Panc1 (cell line): Measurements from ENCODE around the gene SNPH. TPM values are rescaled to one million over a fixed set of nuclear protein-coding genes. Genes with fewer than 3 reads are reported as not detected.

Source experiments
- ATAC-seq: fragments of 200-7000 bp; cut with Tn5 transposase; 2 replicates; pipeline ENCODE4 v1.9.1; 2020; ENCODE audit warnings: mild to moderate bottlenecking, moderate library complexity
- BruUV-seq: library from RNA; stranded (reverse); fragments of 400-500 nt; replicated peaks from 2 replicates; lab custom pipeline; 2021; lab: Mats Ljungman, UMichigan
- CTCF ChIA-PET: fragments of 300-600 bp; sonication (Branson Sonifier 250); formaldehyde crosslinking; loops from one replicate; lab custom pipeline; 2022; ENCODE audit warnings: antibody characterized with exemption; lab: Charles Lee
- POLR2A ChIA-PET: fragments of 300-600 bp; sonication (Branson Sonifier 250); formaldehyde crosslinking; loops from one replicate; lab custom pipeline; 2022; ENCODE audit warnings: antibody characterized with exemption; lab: Charles Lee
- DNase-seq: peaks from one replicate; pipeline ENCODE4 v3.0.0-alpha.2; 2010; ENCODE audit warnings: low read depth, low spot score
- H3K27ac ChIP-seq: 2 replicates; pipeline ENCODE4 v1.5.1; 2011; ENCODE audit warnings: mild to moderate bottlenecking, low read length, inconsistent platforms
- H3K27me3 ChIP-seq: fragments of 200-500 bp; sonication (Bioruptor generic); 2 replicates; pipeline ENCODE4 v1.6.0; 2014; ENCODE audit warnings: low read length, inconsistent platforms; ENCODE audit not compliant: control insufficient read depth, insufficient read depth
- H3K36me3 ChIP-seq: fragments of 200-500 bp; sonication (Bioruptor generic); 2 replicates; pipeline ENCODE4 v1.5.1; 2014; ENCODE audit warnings: inconsistent platforms, mild to moderate bottlenecking, low read length, moderate library complexity; ENCODE audit not compliant: control insufficient read depth, insufficient read depth
- H3K4me1 ChIP-seq: 2 replicates; pipeline ENCODE4 v1.5.1; 2011; ENCODE audit warnings: inconsistent platforms, mild to moderate bottlenecking, low read length, moderate library complexity; ENCODE audit not compliant: control insufficient read depth, insufficient read depth
- H3K4me3 ChIP-seq, 2 experiments: 2 replicates each; pipeline ENCODE4 v1.5.1; 2011 to 2012; ENCODE audit warnings: low read depth in 2 of 2, low read length in 2 of 2, mild to moderate bottlenecking in 2 of 2, inconsistent platforms in 1 of 2, moderate library complexity in 1 of 2
- H3K9me3 ChIP-seq: fragments of 200-500 bp; sonication (Bioruptor generic); 2 replicates; pipeline ENCODE4 v1.5.1; 2014; ENCODE audit warnings: low read depth, mild to moderate bottlenecking, inconsistent platforms, low read length, moderate library complexity; ENCODE audit not compliant: control insufficient read depth, insufficient read depth
- POLR2AphosphoS5 ChIP-seq: IDR thresholded peaks from 2 replicates; pipeline ENCODE4 v1.6.1; 2012; ENCODE audit warnings: mild to moderate bottlenecking, low read depth, low read length, moderate library complexity
- SIN3A ChIP-seq: IDR thresholded peaks from 2 replicates; pipeline ENCODE4 v1.6.1; 2012; ENCODE audit warnings: low read depth, mild to moderate bottlenecking, low read length, moderate library complexity, borderline replicate concordance; ENCODE audit not compliant: insufficient read depth
- TCF7L2 ChIP-seq: IDR thresholded peaks from 2 replicates; pipeline ENCODE4 v1.6.1; 2011; ENCODE audit warnings: mild to moderate bottlenecking, low read depth, low read length, inconsistent platforms
- in situ Hi-C: cut with HindIII; loops from 2 replicates; pipeline ENCODE4 v1.10.0; 2016; ENCODE audit warnings: low sequenced_read_pairs, low pct_unique_long_range_greater_than_20kb
- intact Hi-C: fragments of 100-400 bp; cut with micrococcal nuclease; formaldehyde crosslinking; loops from one replicate; pipeline ENCODE4 v1.10.0; 2022; ENCODE audit not compliant: unreplicated experiment
- total RNA-seq: library from RNA; stranded (reverse); gene quantifications from one replicate; pipeline ENCODE4 v1.2.1, GENCODE V29; 2021; ENCODE audit not compliant: unreplicated experiment
- TF ChIP-seq, protein P1 (sequence below), 2 experiments: IDR thresholded peaks; 2 replicates each; pipeline ENCODE4 v1.6.1; 2011 to 2012; ENCODE audit warnings: low read depth in 2 of 2, control low read depth in 1 of 2, low read length in 1 of 2, mild to moderate bottlenecking in 1 of 2, moderate library complexity in 1 of 2; ENCODE audit not compliant: insufficient read depth in 1 of 2
- TF ChIP-seq, protein P2 (sequence below): fragments of 450-650 bp; IDR thresholded peaks from 2 replicates; pipeline ENCODE4 v1.5.1; 2017; ENCODE audit warnings: mild to moderate bottlenecking

Gene SNPH
- total RNA-seq, 1 experiment from 2014 or later: 6.4 TPM

DNA sequence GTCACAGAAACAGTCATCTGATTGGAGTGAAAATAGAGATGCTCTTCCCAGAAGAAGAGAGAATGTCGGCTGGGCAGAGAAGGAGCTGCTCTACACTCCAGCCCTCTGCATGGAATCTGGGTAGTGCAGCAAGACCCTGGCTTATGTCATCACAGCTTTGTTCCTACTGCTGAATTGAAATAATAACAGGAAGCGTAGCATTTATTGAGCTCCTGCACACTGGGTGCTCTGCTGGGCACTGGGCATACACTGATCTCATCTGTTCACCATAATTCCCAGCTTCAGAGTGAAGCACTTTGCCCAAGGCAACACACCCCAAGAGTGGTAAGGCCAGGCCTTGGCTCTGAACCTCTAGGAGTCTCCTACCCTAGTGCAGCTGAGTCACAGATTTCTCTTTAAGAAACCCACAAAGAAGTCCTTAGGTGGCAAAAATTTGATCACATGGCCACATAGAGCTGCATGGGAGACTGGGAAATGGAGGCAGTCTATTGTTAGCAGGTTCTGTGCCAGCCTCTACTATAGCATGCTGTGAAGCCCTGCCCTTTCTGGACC lies 66.7 kb downstream of the SNPH start:
- BruUV-seq: no TSS peak
- no peak for TF ChIP-seq TCF7L2
- TF ChIP-seq, protein P1, sequence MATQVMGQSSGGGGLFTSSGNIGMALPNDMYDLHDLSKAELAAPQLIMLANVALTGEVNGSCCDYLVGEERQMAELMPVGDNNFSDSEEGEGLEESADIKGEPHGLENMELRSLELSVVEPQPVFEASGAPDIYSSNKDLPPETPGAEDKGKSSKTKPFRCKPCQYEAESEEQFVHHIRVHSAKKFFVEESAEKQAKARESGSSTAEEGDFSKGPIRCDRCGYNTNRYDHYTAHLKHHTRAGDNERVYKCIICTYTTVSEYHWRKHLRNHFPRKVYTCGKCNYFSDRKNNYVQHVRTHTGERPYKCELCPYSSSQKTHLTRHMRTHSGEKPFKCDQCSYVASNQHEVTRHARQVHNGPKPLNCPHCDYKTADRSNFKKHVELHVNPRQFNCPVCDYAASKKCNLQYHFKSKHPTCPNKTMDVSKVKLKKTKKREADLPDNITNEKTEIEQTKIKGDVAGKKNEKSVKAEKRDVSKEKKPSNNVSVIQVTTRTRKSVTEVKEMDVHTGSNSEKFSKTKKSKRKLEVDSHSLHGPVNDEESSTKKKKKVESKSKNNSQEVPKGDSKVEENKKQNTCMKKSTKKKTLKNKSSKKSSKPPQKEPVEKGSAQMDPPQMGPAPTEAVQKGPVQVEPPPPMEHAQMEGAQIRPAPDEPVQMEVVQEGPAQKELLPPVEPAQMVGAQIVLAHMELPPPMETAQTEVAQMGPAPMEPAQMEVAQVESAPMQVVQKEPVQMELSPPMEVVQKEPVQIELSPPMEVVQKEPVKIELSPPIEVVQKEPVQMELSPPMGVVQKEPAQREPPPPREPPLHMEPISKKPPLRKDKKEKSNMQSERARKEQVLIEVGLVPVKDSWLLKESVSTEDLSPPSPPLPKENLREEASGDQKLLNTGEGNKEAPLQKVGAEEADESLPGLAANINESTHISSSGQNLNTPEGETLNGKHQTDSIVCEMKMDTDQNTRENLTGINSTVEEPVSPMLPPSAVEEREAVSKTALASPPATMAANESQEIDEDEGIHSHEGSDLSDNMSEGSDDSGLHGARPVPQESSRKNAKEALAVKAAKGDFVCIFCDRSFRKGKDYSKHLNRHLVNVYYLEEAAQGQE (IDR thresholded peaks at IDR 0.05; ENCODE audit: insufficient read depth in 1 of 2, low read depth in 2 of 2, low read length in 1 of 2): no peak
- TF ChIP-seq, protein P2, sequence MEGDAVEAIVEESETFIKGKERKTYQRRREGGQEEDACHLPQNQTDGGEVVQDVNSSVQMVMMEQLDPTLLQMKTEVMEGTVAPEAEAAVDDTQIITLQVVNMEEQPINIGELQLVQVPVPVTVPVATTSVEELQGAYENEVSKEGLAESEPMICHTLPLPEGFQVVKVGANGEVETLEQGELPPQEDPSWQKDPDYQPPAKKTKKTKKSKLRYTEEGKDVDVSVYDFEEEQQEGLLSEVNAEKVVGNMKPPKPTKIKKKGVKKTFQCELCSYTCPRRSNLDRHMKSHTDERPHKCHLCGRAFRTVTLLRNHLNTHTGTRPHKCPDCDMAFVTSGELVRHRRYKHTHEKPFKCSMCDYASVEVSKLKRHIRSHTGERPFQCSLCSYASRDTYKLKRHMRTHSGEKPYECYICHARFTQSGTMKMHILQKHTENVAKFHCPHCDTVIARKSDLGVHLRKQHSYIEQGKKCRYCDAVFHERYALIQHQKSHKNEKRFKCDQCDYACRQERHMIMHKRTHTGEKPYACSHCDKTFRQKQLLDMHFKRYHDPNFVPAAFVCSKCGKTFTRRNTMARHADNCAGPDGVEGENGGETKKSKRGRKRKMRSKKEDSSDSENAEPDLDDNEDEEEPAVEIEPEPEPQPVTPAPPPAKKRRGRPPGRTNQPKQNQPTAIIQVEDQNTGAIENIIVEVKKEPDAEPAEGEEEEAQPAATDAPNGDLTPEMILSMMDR: no peak
- no peak for TF ChIP-seq POLR2AphosphoS5
- TF ChIP-seq SIN3A: no peak
- ATAC-seq (no peak), DNase-seq (no peak)
- H3K27me3 ChIP-seq: no peaks in the 10 kb centered on the region
- POLR2A ChIA-PET: no interaction called here
- no peak overlapping the region for H3K27ac ChIP-seq
- no peak overlapping the region for H3K4me3 ChIP-seq
- in situ Hi-C loops (no loop called here), intact Hi-C loops (no loop called here)
- CTCF ChIA-PET: no interaction called here
- peaks cover 29% of the 10 kb centered on the region for H3K4me1 ChIP-seq
- H3K36me3 ChIP-seq: no peaks in the 10 kb centered on the region
- H3K9me3 ChIP-seq: no peaks in the 10 kb centered on the region

DNA sequence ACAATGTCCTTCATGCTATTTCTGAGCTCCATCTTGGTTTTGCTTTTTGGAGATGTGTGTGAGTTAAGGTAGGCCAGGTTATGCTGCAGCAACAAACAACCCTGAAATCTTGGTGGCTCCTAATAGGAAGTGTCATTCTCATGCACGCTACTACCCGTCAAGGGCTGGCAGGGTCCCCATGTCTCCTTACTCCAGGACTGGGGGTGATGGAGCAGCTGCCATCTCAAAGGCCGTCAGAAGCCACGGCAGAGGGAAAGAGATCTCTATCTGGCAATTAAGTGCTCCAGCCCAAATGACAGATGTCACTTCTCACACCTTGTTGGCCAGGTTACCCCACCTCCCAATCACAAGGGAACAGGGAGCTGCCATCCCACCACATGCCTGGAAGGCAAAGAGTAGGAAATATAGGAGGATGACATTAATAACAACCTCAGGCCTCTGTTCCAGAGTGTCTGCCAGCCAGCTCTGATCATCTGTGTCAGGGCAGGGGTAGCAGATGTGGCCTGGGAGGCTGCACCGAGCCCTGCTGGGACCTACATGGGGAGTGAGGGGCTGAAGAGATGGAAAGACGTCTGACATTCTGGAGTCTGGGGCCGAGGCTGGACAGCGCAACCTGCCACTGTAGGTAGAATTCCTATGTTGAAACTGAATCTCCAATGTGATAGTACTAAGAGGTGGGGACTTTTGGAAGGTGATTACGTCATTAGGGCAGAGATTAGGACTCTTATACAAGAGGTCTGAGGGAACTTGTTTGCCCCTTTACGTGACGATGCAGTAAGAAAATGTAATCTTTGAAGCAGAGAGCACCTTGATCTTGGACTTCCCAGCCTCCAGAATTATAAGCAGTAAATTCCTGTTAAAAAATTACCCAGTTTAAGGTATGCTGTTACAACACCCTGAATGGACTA lies 67.6 kb downstream of the SNPH start:
- no peak overlapping the region for H3K27ac ChIP-seq
- no peaks in the 10 kb centered on the region for H3K36me3 ChIP-seq
- no peak overlapping the region for H3K4me3 ChIP-seq
- in situ Hi-C loops (no loop called here), intact Hi-C loops (no loop called here)
- no TSS peak for BruUV-seq
- ChIA-PET POLR2A (no interaction called here), CTCF (no interaction called here)
- H3K27me3 ChIP-seq: no peaks in the 10 kb centered on the region
- H3K9me3 ChIP-seq: no peaks in the 10 kb centered on the region
- ATAC-seq (no peak), DNase-seq (no peak)
- TF ChIP-seq, protein P1 (IDR thresholded peaks at IDR 0.05; ENCODE audit: insufficient read depth in 1 of 2, low read depth in 2 of 2, low read length in 1 of 2): no peak
- TF ChIP-seq SIN3A: no peak
- no peak for TF ChIP-seq TCF7L2
- no peak for TF ChIP-seq POLR2AphosphoS5
- TF ChIP-seq, protein P2: no peak
- peaks cover 24% of the 10 kb centered on the region for H3K4me1 ChIP-seq
